Amniotic epithelial cell (primary cell): ENCODE results near the gene HPS4.
A peak's percentile ranks its signal among the peaks of the same experiment; 100 is the strongest.
"Not testable (repeated sequence)": the region's sequence is repeated elsewhere in the genome, so short reads cannot be mapped to it uniquely, and the experiment has no call there.

ENCODE experiments used
- DNase-seq: peaks from one replicate; pipeline ENCODE4 v3.0.0-alpha.2; 2010; ENCODE audit warnings: low read depth

Gene HPS4

DNA sequence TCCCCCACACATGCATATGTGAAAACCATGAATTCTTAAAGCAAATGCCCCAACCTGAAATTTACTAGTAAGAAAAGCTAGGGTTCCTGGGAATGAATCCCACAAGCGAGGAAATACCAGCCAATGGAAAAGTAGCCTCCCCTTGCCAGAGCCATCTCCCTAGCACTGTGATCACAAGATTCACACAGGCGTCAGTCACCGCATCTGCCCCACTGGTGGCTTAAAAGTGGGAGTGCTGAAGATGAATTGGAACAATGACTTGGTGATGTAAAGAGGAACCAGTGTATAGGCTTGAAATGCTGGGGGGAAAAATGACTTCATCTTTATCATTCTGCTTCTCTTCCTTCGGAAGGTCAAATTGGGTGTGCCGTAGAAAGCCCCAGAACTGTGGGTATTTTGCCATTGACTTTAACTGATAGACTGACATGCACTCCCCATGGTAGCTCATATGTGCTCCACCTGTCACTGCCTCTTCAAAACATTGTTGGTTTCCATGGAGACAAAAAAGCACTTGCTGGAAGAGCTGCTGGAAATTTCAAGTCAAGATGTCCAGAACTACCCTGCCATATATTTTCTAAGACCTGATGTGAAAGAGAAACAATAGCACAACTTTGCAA is 73.8 kb downstream of the HPS4 start:
- DNase-seq, result no peak

DNA sequence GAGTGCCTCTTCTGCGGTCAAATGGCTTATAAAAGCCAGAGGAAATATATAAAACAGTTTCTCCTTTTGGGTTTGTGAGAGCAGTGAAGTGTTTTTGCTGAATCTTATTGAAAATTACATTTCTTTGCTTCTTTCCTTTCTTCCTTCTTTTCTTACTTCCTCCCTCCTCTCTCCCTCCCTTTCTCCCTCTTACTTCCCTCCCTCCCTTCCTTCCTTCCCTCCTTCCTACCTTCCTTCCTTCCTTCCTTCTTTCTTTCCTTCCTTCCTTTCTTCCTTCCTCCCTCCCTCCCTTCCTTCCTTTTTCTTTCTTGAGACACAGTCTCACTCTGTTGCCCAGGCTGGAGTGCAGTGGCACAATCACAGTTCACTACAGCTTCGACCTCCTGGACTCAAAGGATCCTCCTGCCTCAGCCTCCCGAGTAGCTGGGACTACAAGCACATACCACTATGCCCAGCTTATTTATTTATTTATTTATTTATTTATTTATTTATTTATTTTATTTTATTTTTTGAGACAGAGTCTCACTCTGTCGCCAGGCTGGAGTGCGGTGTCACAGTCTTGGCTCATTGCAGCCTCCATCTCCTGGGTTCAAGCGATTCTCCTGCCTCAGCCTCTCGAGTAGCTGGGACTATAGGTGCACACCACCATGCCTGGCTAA is 74.9 kb downstream of the HPS4 start:
- not testable (repeated sequence) for DNase-seq

DNA sequence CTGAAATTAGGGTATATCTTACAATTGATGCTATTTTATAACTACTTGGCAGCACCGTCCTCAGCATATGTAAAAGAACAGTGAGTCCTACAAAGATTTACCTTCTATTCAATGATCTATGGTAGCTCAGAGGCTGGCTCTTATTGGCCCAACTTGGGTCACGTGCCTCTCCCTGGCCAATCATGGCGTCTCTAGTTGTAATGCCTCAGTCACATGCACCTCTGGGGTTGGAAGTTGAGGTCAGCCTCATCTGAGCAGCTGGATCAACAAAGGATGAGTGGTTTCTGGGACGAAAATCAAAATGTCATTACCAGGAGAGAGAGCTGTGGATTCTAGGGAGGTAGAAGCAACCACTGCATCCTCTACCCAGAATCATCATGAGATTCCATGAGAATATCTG is 77.5 kb downstream of the HPS4 start:
- no peak for DNase-seq

DNA sequence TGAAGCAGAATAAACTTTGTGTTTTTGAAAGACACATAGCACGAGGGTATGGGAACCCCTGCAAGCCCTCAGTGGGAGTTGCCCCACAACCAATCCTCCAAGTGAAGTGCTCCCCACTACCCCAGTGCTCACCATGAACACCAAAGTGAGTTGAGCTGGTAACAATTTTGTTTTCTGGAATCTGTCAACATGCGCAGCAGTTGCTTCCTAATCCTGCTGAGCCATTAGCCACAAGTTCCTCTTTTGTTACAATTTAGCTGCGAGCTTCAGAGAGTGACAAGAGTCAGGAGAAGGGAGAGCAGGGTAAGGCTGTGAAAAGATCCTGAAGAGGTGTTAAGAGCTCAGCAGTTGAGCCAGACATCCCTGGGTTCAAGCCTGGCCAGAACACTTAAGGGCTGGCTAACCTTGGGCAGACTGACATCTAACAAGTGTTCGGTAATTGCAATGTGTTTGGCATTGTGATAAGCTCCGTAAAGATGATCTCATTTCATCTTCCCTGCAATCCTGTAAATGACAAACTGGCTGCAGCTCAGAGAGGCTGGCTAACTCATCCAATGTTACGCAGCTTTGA is 78.6 kb downstream of the HPS4 start:
- DNase-seq, result peak; percentile 9

- no peak for DNase-seq
Observed at GRCh38 chr22:26401726-26402125, 81.9 kb downstream of the HPS4 start.
